DOHH2 (cell line): ENCODE results near the gene GMDS.

Experiments
- CTCF ChIP-seq: fragments of 200-600 bp; sonication (generic); IDR thresholded peaks from one replicate; pipeline ENCODE4 v1.5.1; 2014; ENCODE audit warnings: antibody characterized with exemption, mild to moderate bottlenecking, low read depth, low read length; ENCODE audit not compliant: poor library complexity, severe bottlenecking
- EZH2phosphoT487 ChIP-seq: fragments of 200-600 bp; sonication (generic); IDR thresholded peaks from 2 replicates; pipeline ENCODE4 v1.6.1; 2017; ENCODE audit warnings: borderline replicate concordance, mild to moderate bottlenecking, antibody characterized with exemption, low read length, moderate library complexity, mixed read lengths

DNA sequence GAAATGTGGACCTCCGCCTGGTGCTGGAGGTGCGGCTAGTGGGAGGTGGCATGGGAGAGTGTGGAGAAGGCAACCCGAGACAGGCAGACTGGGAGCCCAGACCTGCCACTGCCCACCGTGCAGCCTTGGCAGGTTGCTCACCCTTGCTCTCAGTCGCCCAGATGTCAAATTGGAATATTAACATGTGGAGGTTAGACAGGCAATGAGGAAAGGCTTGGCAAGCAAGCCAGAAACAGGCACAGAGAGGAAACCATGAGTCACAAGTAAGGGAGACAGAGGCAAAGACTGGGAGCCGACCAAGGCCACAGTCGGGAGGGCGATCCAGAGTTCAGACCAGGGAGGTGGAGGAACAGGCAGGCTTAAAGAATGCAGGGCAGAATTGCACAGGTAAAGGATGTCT lies 457.5 kb downstream of the GMDS start:
- TF ChIP-seq EZH2phosphoT487 (no peak), CTCF (no peak)
